H9 (cell line): Measurements from ENCODE around the gene GRM5. TPM values are rescaled to one million over a fixed set of nuclear protein-coding genes. Genes with fewer than 3 reads are reported as not detected.

ENCODE experiments used
- DNase-seq: peaks from one replicate; pipeline ENCODE4 v3.0.0-alpha.2; 2017
- H2AFZ ChIP-seq: one replicate; pipeline ENCODE4 v1.6.1; 2013; ENCODE audit warnings: mild to moderate bottlenecking, low read length, control low read depth, moderate library complexity
- H2AK5ac ChIP-seq: 2 replicates; pipeline ENCODE4 v1.6.1; 2013; ENCODE audit warnings: low read length, control low read depth, mixed read lengths; ENCODE audit not compliant: insufficient read length
- H2BK120ac ChIP-seq: one replicate; pipeline ENCODE4 v1.6.1; 2013; ENCODE audit warnings: low read depth, mild to moderate bottlenecking, low read length, control low read depth, inconsistent platforms; ENCODE audit not compliant: poor library complexity, severe bottlenecking
- H2BK12ac ChIP-seq: 2 replicates; pipeline ENCODE4 v1.6.1; 2013; ENCODE audit warnings: low read length, control low read depth, mixed read lengths, low read depth; ENCODE audit not compliant: insufficient read length
- H2BK15ac ChIP-seq: 2 replicates; pipeline ENCODE4 v1.6.1; 2013; ENCODE audit warnings: low read depth, low read length, control low read depth
- H2BK20ac ChIP-seq: one replicate; pipeline ENCODE4 v1.6.1; 2013; ENCODE audit warnings: low read depth, mild to moderate bottlenecking, low read length, control low read depth, inconsistent platforms; ENCODE audit not compliant: poor library complexity, severe bottlenecking
- H2BK5ac ChIP-seq: 2 replicates; pipeline ENCODE4 v1.6.1; 2013; ENCODE audit warnings: low read length, control low read depth, mixed read lengths; ENCODE audit not compliant: insufficient read length
- H3K14ac ChIP-seq: 2 replicates; pipeline ENCODE4 v1.6.1; 2013; ENCODE audit warnings: low read length, control low read depth; ENCODE audit not compliant: insufficient read depth
- H3K18ac ChIP-seq: 2 replicates; pipeline ENCODE4 v1.6.1; 2013; ENCODE audit warnings: low read depth, mild to moderate bottlenecking, mixed read lengths, low read length, control low read depth; ENCODE audit not compliant: insufficient read length
- H3K23ac ChIP-seq: 2 replicates; pipeline ENCODE4 v1.6.1; 2013; ENCODE audit warnings: low read length, control low read depth, mixed read lengths, low read depth; ENCODE audit not compliant: insufficient read length
- H3K23me2 ChIP-seq: 2 replicates; pipeline ENCODE4 v1.6.1; 2013; ENCODE audit warnings: low read depth, mild to moderate bottlenecking, mixed read lengths, low read length, control low read depth; ENCODE audit not compliant: insufficient read length, poor library complexity, severe bottlenecking
- H3K27ac ChIP-seq: 2 replicates; pipeline ENCODE4 v1.5.1; 2013; ENCODE audit warnings: low read length, control low read depth, mixed read lengths, low read depth; ENCODE audit not compliant: insufficient read length
- H3K27me3 ChIP-seq: 2 replicates; pipeline ENCODE4 v1.6.1; 2013; ENCODE audit warnings: low read length, control low read depth, inconsistent platforms; ENCODE audit not compliant: insufficient read depth
- H3K4ac ChIP-seq: 2 replicates; pipeline ENCODE4 v1.6.1; 2013; ENCODE audit warnings: low read depth, mild to moderate bottlenecking, control low read depth, inconsistent platforms, low read length, moderate library complexity
- H3K4me1 ChIP-seq: 2 replicates; pipeline ENCODE4 v1.6.1; 2013; ENCODE audit warnings: low read length, control low read depth, inconsistent platforms; ENCODE audit not compliant: insufficient read depth
- H3K4me2 ChIP-seq: 2 replicates; pipeline ENCODE4 v1.6.1; 2013; ENCODE audit warnings: low read length, control low read depth, mixed read lengths; ENCODE audit not compliant: insufficient read length, insufficient read depth
- H3K56ac ChIP-seq: 2 replicates; pipeline ENCODE4 v1.6.1; 2013; ENCODE audit warnings: low read depth, mild to moderate bottlenecking, mixed read lengths, low read length, control low read depth; ENCODE audit not compliant: insufficient read length
- H3K79me1 ChIP-seq: 2 replicates; pipeline ENCODE4 v1.6.1; 2013; ENCODE audit warnings: low read depth, mild to moderate bottlenecking, moderate library complexity, low read length, control low read depth, inconsistent platforms; ENCODE audit not compliant: insufficient read depth, poor library complexity, severe bottlenecking
- H3K79me2 ChIP-seq: 2 replicates; pipeline ENCODE4 v1.6.1; 2013; ENCODE audit warnings: low read length, control low read depth, inconsistent platforms; ENCODE audit not compliant: insufficient read depth
- H3K9ac ChIP-seq: 2 replicates; pipeline ENCODE4 v1.6.1; 2013; ENCODE audit warnings: low read length, control low read depth, mixed read lengths; ENCODE audit not compliant: insufficient read length; ENCODE audit errors: extremely low read depth
- H3K9me3 ChIP-seq: one replicate; pipeline ENCODE4 v1.6.1; 2013; ENCODE audit warnings: low read depth, low read length, inconsistent platforms; ENCODE audit not compliant: control insufficient read depth
- H3T11ph ChIP-seq: one replicate; pipeline ENCODE4 v1.6.1; 2013; ENCODE audit warnings: mild to moderate bottlenecking, low read length, control low read depth, inconsistent platforms
- H4K20me1 ChIP-seq: one replicate; pipeline ENCODE4 v1.6.1; 2013; ENCODE audit not compliant: control insufficient read depth, insufficient read length, insufficient read depth
- H4K5ac ChIP-seq: 2 replicates; pipeline ENCODE4 v1.6.1; 2013; ENCODE audit warnings: low read depth, mild to moderate bottlenecking, mixed read lengths, low read length, control low read depth; ENCODE audit not compliant: insufficient read length
- H4K8ac ChIP-seq: replicated peaks from 2 replicates; pipeline ENCODE4 v1.6.1; 2013; ENCODE audit warnings: low read length, control low read depth, mixed read lengths, low read depth; ENCODE audit not compliant: insufficient read length
- H4K91ac ChIP-seq: 2 replicates; pipeline ENCODE4 v1.6.1; 2013; ENCODE audit warnings: low read depth, mild to moderate bottlenecking, moderate library complexity, mixed read lengths, low read length, control low read depth; ENCODE audit not compliant: insufficient read length
- H3K27ac Mint-ChIP-seq, 3 experiments: 2 replicates in 2 of 3; 3 replicates in 1 of 3; pipeline ENCODE4 v1.8.0; 2020 to 2021; ENCODE audit warnings: mixed read lengths in 3 of 3, mild to moderate bottlenecking in 1 of 3, moderate library complexity in 1 of 3
- H3K27me3 Mint-ChIP-seq: 2 replicates; pipeline ENCODE4 v1.8.0; 2021; ENCODE audit warnings: low read depth, mild to moderate bottlenecking, moderate library complexity, mixed read lengths
- H3K36me3 Mint-ChIP-seq, 3 experiments: 2 replicates in 2 of 3; 3 replicates in 1 of 3; pipeline ENCODE4 v1.8.0; 2020 to 2021; ENCODE audit warnings: low read depth in 3 of 3, mixed read lengths in 3 of 3; ENCODE audit not compliant: insufficient read depth in 1 of 3
- H3K4me1 Mint-ChIP-seq, 2 experiments: 2 replicates each; pipeline ENCODE4 v1.8.0; 2020; ENCODE audit warnings: mixed read lengths in 2 of 2
- H3K4me3 Mint-ChIP-seq, 2 experiments: 2 replicates in 1 of 2; 3 replicates in 1 of 2; pipeline ENCODE4 v1.8.0; 2020 to 2021; ENCODE audit warnings: mild to moderate bottlenecking in 2 of 2, mixed read lengths in 2 of 2, moderate library complexity in 1 of 2
- H3K9me3 Mint-ChIP-seq, 2 experiments: 2 replicates in 1 of 2; 3 replicates in 1 of 2; pipeline ENCODE4 v1.8.0; 2020; ENCODE audit warnings: mild to moderate bottlenecking in 2 of 2, mixed read lengths in 2 of 2, moderate library complexity in 1 of 2
- CTCF ChIP-seq: fragments of 200-600 bp; sonication (generic); conservative IDR thresholded peaks from 3 replicates; pipeline ENCODE4 v1.8.0; 2021; ENCODE audit warnings: antibody characterized with exemption, mild to moderate bottlenecking
- WGBS: extraction: QIAGEN DNeasy Blood & Tissue Kit; methylation state at CpG from one replicate; pipeline ENCODE4 v1.1.7; 2013; ENCODE audit warnings: missing lambda C conversion rate, low lambda C conversion rate, mixed read lengths; ENCODE audit not compliant: insufficient read length; ENCODE audit errors: extremely low coverage; 5-methylcytosine and 5-hydroxymethylcytosine counted together
- total RNA-seq: library from RNA; stranded (reverse); gene quantifications from 2 replicates; pipeline ENCODE4 v1.2.1, GENCODE V29; 2021

The GRM5 gene
- total RNA-seq, 1 experiment from 2014 or later: not detected

GRCh38 chr11:88596786-88597185 is 469.0 kb downstream of the GRM5 start:
- H2BK15ac ChIP-seq: no peak overlapping the region
- no peaks in the 10 kb centered on the region for H3K4me1 ChIP-seq
- Mint-ChIP-seq H3K4me3 (no peak overlapping the region), H3K9me3 (no peaks in the 10 kb centered on the region), H3K4me1 (peaks cover 3 to 4% of the 10 kb centered on the region in 2 experiments; a peak in 3 of 4 replicates), H3K36me3 (no peaks in the 10 kb centered on the region), H3K27me3 (no peaks in the 10 kb centered on the region), H3K27ac (no peak overlapping the region)
- no peak overlapping the region for H2BK12ac ChIP-seq
- H3K23me2 ChIP-seq: no peaks in the 10 kb centered on the region
- H3K9me3 ChIP-seq: no peaks in the 10 kb centered on the region
- H4K91ac ChIP-seq: no peak overlapping the region
- no peak for TF ChIP-seq CTCF
- no peak overlapping the region for H2BK20ac ChIP-seq
- no peaks in the 10 kb centered on the region for H3K79me2 ChIP-seq
- no peak overlapping the region for H3K4ac ChIP-seq
- no peak overlapping the region for H3K9ac ChIP-seq
- H3K18ac ChIP-seq: no peak overlapping the region
- H3K27me3 ChIP-seq: no peaks in the 10 kb centered on the region
- H4K8ac ChIP-seq: no peak overlapping the region
- no CpG with 5 or more reads among the region's 2 CpGs for WGBS
- H3K4me2 ChIP-seq: no peak overlapping the region
- no peaks in the 10 kb centered on the region for H4K20me1 ChIP-seq
- H3K27ac ChIP-seq: no peak overlapping the region
- no peak overlapping the region for H3K23ac ChIP-seq
- no peak overlapping the region for H3T11ph ChIP-seq
- H2BK120ac ChIP-seq: no peak overlapping the region
- H3K56ac ChIP-seq: no peak overlapping the region
- H3K79me1 ChIP-seq: no peaks in the 10 kb centered on the region
- no peak overlapping the region for H2BK5ac ChIP-seq
- no peak for DNase-seq
- no peak overlapping the region for H2AK5ac ChIP-seq
- H2AFZ ChIP-seq: no peak overlapping the region
- no peak overlapping the region for H4K5ac ChIP-seq
- H3K14ac ChIP-seq: no peak overlapping the region
